ENCODE data around the gene KCNT1.

GRCh38 chr9:135773530-135774238 lies 71.7 kb downstream of the KCNT1 start:
- TF ChIP-seq, protein P1, sequence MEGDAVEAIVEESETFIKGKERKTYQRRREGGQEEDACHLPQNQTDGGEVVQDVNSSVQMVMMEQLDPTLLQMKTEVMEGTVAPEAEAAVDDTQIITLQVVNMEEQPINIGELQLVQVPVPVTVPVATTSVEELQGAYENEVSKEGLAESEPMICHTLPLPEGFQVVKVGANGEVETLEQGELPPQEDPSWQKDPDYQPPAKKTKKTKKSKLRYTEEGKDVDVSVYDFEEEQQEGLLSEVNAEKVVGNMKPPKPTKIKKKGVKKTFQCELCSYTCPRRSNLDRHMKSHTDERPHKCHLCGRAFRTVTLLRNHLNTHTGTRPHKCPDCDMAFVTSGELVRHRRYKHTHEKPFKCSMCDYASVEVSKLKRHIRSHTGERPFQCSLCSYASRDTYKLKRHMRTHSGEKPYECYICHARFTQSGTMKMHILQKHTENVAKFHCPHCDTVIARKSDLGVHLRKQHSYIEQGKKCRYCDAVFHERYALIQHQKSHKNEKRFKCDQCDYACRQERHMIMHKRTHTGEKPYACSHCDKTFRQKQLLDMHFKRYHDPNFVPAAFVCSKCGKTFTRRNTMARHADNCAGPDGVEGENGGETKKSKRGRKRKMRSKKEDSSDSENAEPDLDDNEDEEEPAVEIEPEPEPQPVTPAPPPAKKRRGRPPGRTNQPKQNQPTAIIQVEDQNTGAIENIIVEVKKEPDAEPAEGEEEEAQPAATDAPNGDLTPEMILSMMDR (IDR thresholded peaks at IDR 0.05) = no peak
- TF ChIP-seq POLR2A (IDR thresholded peaks at IDR 0.05; ENCODE audit: low read depth) (no peak), EP300 (IDR thresholded peaks at IDR 0.05) (no peak)
